Head of caudate nucleus (tissue), 42 donors: Measurements from ENCODE around the gene AMACR.
"Not testable (repeated sequence)": the region's sequence is repeated elsewhere in the genome, so short reads cannot be mapped to it uniquely, and the experiment has no call there.

ENCODE experiments used
- DNase-seq, 42 donors: peaks; one replicate each; pipeline versions ENCODE4 v3.0.0 to v3.0.0-alpha.2; 2020 to 2021; ENCODE audit warnings: mixed read lengths in 7 of 42
- intact Hi-C: fragments of 100-400 bp; cut with DNase I; formaldehyde crosslinking; loops from one replicate; pipeline ENCODE4 v1.15.0; 2022

AMACR gene

DNA sequence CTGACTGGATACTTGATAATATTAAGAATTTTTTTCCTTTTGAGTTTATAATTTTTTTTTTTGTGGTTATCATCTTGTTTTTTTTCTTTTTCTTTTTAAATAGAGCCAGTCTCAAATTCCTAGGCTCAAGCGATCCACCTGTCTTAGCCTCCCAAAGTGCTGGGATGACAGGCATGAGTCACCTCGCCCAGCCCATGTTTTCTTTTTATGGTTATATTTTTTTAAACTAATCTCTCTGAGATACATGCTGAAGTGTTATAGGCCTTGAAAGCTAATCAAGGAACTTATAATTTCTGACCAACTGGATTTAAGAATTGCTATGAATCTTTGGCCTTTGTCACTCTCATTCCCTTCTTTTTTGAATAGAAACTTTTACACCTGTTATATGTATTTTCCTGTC, 6.8 kb upstream of the AMACR start:
- intact Hi-C loops: no loop called here
- no peak for DNase-seq

GRCh38 chr5:34013547-34013946, 5.7 kb upstream of the AMACR start:
- no peak for DNase-seq
- intact Hi-C loops: no loop called here

DNA sequence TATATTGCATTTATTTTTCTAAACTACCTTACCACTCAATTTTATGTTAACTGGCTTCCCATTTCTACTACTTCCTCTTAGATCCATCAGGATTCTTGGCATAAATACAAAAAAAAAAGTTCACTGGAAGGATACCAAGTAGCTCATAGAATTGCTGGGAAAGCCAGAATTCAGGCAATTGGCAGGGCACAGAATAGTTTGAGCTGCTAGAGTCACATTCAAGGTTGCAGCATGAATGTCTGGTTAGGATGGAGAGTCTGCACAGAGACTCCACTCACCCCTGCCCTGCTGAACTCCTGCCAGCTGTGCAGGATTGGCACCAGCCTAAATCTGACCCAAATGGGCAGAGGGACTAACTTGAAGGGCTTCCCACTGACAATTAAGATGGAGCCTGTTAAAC, 4.9 kb upstream of the AMACR start:
- DNase-seq: peak in 4 of 42 donors; percentile 12 to 29 (median 18)
- intact Hi-C loops: no loop called here

GRCh38 chr5:34011536-34011935, 3.7 kb upstream of the AMACR start:
- intact Hi-C loops: no loop called here
- DNase-seq: no peak

GRCh38 chr5:34010146-34010545, 2.3 kb upstream of the AMACR start:
- intact Hi-C loops, DNase-seq: not testable (repeated sequence)

GRCh38 chr5:34009610-34010009, 1.8 kb upstream of the AMACR start:
- intact Hi-C loops: loop anchor here (5.0 to 10.0 kb wide), 2 partner anchors 455 to 567 kb away; partner anchors contain the start of gene TARS1
- DNase-seq: no peak

GRCh38 chr5:34008802-34009201, 952 bp upstream of the AMACR start:
- no peak for DNase-seq
- intact Hi-C loops: loop anchor here (5.0 to 10.0 kb wide), 2 partner anchors 456 to 567 kb away; partner anchors contain the start of gene TARS1

DNA sequence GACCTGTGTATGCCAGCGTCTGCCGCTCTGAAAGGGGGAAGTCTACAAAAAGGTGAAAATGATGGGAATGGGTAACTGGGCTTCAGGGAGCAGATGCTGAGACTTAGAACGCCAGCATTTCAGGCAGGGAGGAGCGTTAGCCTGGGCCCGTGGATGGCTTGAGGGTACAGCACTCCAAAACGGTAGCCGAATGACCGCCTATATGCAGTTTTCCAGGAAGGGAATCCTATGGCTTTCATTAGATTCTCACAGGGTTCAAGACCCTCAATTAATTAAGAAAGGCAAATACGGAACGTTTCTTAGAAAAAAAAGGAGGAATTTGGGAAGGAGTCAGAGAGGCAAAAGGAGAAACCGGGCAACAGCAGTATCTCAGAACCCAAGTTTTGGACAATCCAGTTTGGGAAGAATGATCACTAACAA, 639 bp downstream of the AMACR start:
- intact Hi-C loops: loop anchor here (5.0 to 10.0 kb wide), 2 partner anchors 458 to 565 kb away; partner anchors contain the start of gene TARS1
- DNase-seq: peak in 30 of 42 donors; percentile 6 to 66 (median 28)

DNA sequence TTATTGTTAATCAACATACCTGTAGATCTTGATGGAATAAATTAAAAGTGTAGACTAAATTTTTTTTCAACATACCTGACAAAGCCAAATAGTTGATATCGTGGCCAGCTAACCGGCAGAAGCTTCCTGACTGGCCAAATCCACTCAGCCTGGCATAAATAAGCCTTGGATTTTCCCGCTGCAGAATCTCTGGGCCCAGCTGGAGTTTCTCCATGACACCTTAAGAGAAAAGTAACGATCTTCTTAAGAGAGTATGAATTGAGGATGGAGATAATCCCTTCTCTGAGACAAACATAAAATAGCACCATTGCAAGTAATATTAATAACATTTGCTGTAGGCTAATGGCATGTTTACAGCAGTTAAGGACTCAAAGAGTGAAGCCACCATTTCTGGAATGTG, 2.2 kb downstream of the AMACR start:
- DNase-seq: no peak
- intact Hi-C loops: loop anchor here (5.0 to 10.0 kb wide), 2 partner anchors 459 to 563 kb away; partner anchors contain the start of gene TARS1

GRCh38 chr5:34005211-34005610, 2.6 kb downstream of the AMACR start:
- no peak for DNase-seq
- intact Hi-C loops: loop anchor here (5.0 to 10.0 kb wide), 2 partner anchors 460 to 563 kb away; partner anchors contain the start of gene TARS1

DNA sequence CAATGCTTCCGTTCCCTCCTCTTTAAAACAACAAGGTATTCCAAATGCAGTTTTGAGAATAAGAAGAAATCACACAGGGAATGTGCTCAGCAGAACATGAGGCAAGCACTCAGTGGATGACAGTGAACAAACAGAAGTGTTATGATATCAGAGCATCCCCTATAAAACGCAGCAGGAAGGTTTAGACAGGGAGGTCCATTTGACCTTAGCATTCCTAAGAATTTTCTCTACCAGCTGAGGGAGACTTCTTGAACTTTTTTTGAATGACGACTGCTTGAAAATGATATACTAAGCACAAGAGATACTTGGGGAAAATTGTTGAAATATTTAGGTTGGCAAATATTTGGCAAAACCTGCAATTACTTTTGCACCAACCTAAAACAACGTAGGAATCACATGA, 3.9 kb downstream of the AMACR start:
- intact Hi-C loops: loop anchor here (10.0 kb wide), 1 partner anchor 461 kb away; no protein-coding TSS in a partner anchor

DNA sequence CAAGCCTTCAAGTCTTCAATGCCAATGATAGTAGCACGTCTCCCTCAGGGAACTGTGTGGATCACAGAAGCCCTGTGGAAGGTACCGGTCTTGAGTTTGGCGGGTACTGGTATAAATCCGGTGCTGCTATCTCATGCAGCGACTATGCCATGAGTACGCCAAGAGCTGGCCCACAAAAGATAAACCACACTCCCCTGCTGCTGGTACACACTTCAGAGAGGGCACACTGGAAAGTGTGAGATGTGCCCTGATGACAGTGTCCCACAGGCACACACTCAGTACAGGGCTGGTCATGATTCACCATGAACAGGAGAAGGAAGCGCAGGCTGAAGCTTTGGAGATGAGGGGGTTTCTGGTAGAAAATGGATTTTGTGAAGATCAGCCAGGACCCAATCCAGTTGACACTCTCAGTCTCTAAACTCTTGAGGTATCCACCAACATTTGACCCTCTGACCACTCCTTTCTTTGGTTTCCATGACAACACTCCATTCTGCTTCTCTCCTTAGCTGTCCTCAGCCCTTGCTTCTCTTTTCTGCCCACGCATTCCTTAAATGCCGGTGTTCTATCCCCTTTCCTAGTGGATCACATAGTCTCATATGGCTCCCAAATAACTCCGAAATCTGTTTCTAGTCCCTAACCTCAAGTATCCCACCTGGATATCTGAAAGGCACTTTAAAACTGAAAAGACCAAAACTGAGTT, 5.1 kb downstream of the AMACR start:
- intact Hi-C loops: loop anchor here (10.0 kb wide), 1 partner anchor 462 kb away; no protein-coding TSS in a partner anchor
- no peak for DNase-seq

More for the DNA sequence above, 3.9 kb downstream of the AMACR start:
- DNase-seq: no peak

DNA sequence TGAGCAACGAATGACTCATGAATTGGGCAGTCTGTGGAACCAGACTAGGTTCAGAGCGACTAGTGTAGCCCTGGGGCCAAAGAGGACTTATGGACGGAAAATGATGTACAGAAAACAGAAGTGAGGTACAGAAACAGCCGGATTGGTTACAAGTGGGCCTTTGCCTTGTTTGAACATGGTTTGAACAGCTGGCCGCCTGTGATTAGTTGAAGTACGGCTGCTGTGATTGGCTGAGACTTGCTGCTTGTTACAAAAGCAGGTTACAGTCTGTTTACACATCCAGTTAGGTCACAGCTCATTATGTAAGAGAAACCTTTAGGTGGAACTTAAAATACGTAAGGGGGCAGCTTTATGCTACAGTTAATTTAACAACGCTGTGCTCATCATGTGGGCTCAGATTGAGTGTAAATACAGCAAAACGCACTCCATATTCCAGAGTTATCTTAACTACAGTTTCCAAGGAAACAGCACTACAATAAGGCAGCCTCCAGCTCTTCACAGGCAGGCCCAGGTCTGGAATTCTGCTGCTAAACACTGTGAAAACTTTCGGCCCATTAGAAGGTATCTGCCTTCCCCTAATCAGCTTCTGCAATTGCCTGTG, 6.5 kb downstream of the AMACR start:
- DNase-seq: peak in 32 of 42 donors; percentile 5 to 73 (median 41)
- intact Hi-C loops: loop anchor here (10.0 kb wide), 1 partner anchor 463 kb away; no protein-coding TSS in a partner anchor

GRCh38 chr5:33999978-34000377, 7.9 kb downstream of the AMACR start:
- no peak for DNase-seq
- intact Hi-C loops: loop anchor here (10.0 kb wide), 1 partner anchor 465 kb away; no protein-coding TSS in a partner anchor

GRCh38 chr5:33997331-33997983, 10.4 kb downstream of the AMACR start:
- intact Hi-C loops: no loop called here

DNA sequence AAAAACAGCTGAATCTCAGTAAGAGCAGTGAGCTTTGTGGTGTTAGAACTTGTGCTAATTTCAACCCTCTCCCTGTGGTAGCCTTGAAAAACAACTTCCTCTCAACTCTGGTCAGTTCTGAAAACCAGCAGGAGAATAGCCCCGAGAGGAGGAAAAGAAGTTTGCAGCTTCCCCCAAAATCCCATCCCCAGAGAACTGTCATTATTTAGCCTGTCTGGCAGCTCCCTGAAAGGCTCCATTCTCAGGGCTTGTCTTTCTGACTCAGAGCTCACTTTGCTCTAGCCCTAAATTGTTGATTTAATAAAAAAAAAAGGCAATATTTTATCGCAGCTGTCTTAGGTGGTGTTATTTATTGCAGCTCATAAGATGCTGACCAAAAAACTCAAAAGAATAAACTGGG, 12.0 kb downstream of the AMACR start:
- no peak for DNase-seq
- intact Hi-C loops: no loop called here

More at GRCh38 chr5:33997331-33997983, 10.4 kb downstream of the AMACR start:
- DNase-seq: peak; percentile 6 to 87 (median 63)

- intact Hi-C loops: no loop called here
Measured at GRCh38 chr5:33994845-33995244, 13.0 kb downstream of the AMACR start.

DNA sequence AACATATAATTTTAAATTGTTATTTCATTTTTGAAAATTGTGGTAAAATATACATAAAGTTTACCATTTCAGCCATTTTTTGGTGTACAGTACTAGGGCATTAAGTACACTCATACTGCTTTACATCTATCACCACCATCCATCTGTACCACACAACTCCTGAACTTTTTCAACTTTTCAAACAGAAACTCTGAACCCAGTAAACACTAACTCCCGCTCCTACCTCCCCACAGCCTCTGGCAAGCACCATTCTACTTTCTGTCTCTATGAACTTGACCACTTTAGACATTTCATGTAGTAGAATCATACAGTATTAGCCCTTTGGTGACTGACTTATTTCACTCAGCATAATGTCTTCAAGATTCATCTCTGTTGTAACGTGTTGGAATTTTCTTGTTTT, 15.0 kb downstream of the AMACR start:
- DNase-seq: no peak
- intact Hi-C loops: no loop called here

More at GRCh38 chr5:33994845-33995244, 13.0 kb downstream of the AMACR start:
- no peak for DNase-seq

- intact Hi-C loops: no loop called here
- DNase-seq: no peak
Measured at GRCh38 chr5:33985447-33985846, 22.4 kb downstream of the AMACR start.
